Nephron (organoid): ENCODE results near the gene USP53.

Experiments
- H3K27ac Mint-ChIP-seq, 3 experiments: 2 replicates each; pipeline ENCODE4 v1.8.0; 2020; ENCODE audit warnings: mixed read lengths in 3 of 3, mild to moderate bottlenecking in 2 of 3, moderate library complexity in 1 of 3
- H3K27me3 Mint-ChIP-seq: 2 replicates; pipeline ENCODE4 v1.8.0; 2021; ENCODE audit warnings: low read depth, mild to moderate bottlenecking, moderate library complexity, mixed read lengths
- H3K36me3 Mint-ChIP-seq: 2 replicates; pipeline ENCODE4 v1.8.0; 2020; ENCODE audit warnings: low read depth, mixed read lengths
- H3K4me1 Mint-ChIP-seq: 2 replicates; pipeline ENCODE4 v1.8.0; 2020; ENCODE audit warnings: mixed read lengths
- H3K4me3 Mint-ChIP-seq, 3 experiments: 2 replicates each; pipeline ENCODE4 v1.8.0; 2020; ENCODE audit warnings: mild to moderate bottlenecking in 3 of 3, mixed read lengths in 3 of 3, moderate library complexity in 2 of 3
- H3K9me3 Mint-ChIP-seq: 2 replicates; pipeline ENCODE4 v1.8.0; 2020; ENCODE audit warnings: mixed read lengths
- CTCF ChIP-seq, 3 experiments: fragments of 200-600 bp; sonication (generic); IDR thresholded peaks; one replicate each; pipeline ENCODE4 v1.5.0; 2021; ENCODE audit warnings: antibody characterized with exemption in 3 of 3; ENCODE audit not compliant: unreplicated experiment in 3 of 3

Gene USP53

GRCh38 chr4:119237642-119238041 is 25.1 kb downstream of the USP53 start:
- no peak for TF ChIP-seq CTCF (IDR thresholded peaks at IDR 0.05; ENCODE audit: unreplicated experiment in 3 of 3)
- no peaks in the 10 kb centered on the region for H3K9me3 Mint-ChIP-seq
- H3K4me1 Mint-ChIP-seq, result no peaks in the 10 kb centered on the region
- no peaks in the 10 kb centered on the region for H3K27me3 Mint-ChIP-seq
- H3K27ac Mint-ChIP-seq, result no peak overlapping the region
- H3K36me3 Mint-ChIP-seq, result peaks cover 28% of the 10 kb centered on the region
- H3K4me3 Mint-ChIP-seq, result no peak overlapping the region

- no peak overlapping the region for H3K4me3 Mint-ChIP-seq
- H3K9me3 Mint-ChIP-seq, result no peaks in the 10 kb centered on the region
- no peak for TF ChIP-seq CTCF (IDR thresholded peaks at IDR 0.05; ENCODE audit: unreplicated experiment in 3 of 3)
- H3K4me1 Mint-ChIP-seq, result no peaks in the 10 kb centered on the region
- peaks cover 28% of the 10 kb centered on the region for H3K36me3 Mint-ChIP-seq
- no peaks in the 10 kb centered on the region for H3K27me3 Mint-ChIP-seq
- H3K27ac Mint-ChIP-seq, result no peak overlapping the region
Observed at GRCh38 chr4:119238068-119238722, 25.7 kb downstream of the USP53 start.

GRCh38 chr4:119240128-119240527 is 27.6 kb downstream of the USP53 start:
- Mint-ChIP-seq H3K4me1 (peaks cover 6% of the 10 kb centered on the region), H3K4me3 (no peak overlapping the region), H3K27ac (no peak overlapping the region), H3K27me3 (no peaks in the 10 kb centered on the region), H3K36me3 (peaks cover 27% of the 10 kb centered on the region), H3K9me3 (no peaks in the 10 kb centered on the region)
- no peak for TF ChIP-seq CTCF (IDR thresholded peaks at IDR 0.05; ENCODE audit: unreplicated experiment in 3 of 3)

- Mint-ChIP-seq H3K27ac (no peak overlapping the region), H3K4me1 (peaks cover 6% of the 10 kb centered on the region), H3K27me3 (no peaks in the 10 kb centered on the region), H3K9me3 (no peaks in the 10 kb centered on the region), H3K4me3 (no peak overlapping the region), H3K36me3 (peaks cover 24% of the 10 kb centered on the region)
- TF ChIP-seq CTCF (IDR thresholded peaks at IDR 0.05; ENCODE audit: unreplicated experiment in 3 of 3), result no peak
Observed at GRCh38 chr4:119240568-119240967, 28.1 kb downstream of the USP53 start.

GRCh38 chr4:119242417-119242816 is 29.9 kb downstream of the USP53 start:
- peaks cover 10% of the 10 kb centered on the region for H3K4me1 Mint-ChIP-seq

More at GRCh38 chr4:119242417-119242816, 29.9 kb downstream of the USP53 start:
- Mint-ChIP-seq H3K36me3 (peaks cover 28% of the 10 kb centered on the region), H3K9me3 (no peaks in the 10 kb centered on the region), H3K27ac (no peak overlapping the region), H3K27me3 (no peaks in the 10 kb centered on the region), H3K4me3 (no peak overlapping the region)
- no peak for TF ChIP-seq CTCF (IDR thresholded peaks at IDR 0.05; ENCODE audit: unreplicated experiment in 3 of 3)
